ENCODE data around the gene PCF11. TPM values are rescaled to one million over a fixed set of nuclear protein-coding genes. Genes with fewer than 3 reads are reported as not detected.

Gene PCF11
- total RNA-seq, 1 experiment from 2014 or later = 33.3 TPM

Other genes starting within 250 kb of the PCF11 start
- gene RAB30, start 85.2 kb upstream of the PCF11 start, total RNA-seq (2014; rRNA removed; shearing (Covaris generic)) = 24.7 and 26.8 TPM in 2 replicates
- gene ANKRD42, start 36.6 kb downstream of the PCF11 start, total RNA-seq (2014; rRNA removed; shearing (Covaris generic)) = 7.0 and 11.1 TPM in 2 replicates
- 88.9 and 94.5 TPM in 2 replicates for gene CCDC90B, start 129.2 kb downstream of the PCF11 start, total RNA-seq (2014; rRNA removed; shearing (Covaris generic))

All from A172 (cell line).